GM12874 (cell line): ENCODE measurements around the gene SLIT1.

ENCODE experiments used
- CTCF ChIP-seq: IDR thresholded peaks from 2 replicates; pipeline ENCODE4 v1.5.1; 2011; ENCODE audit warnings: low read depth, mild to moderate bottlenecking, control low read depth, low read length, moderate library complexity; ENCODE audit not compliant: insufficient read depth

SLIT1 gene

GRCh38 chr10:97029271-97029670 lies 156.5 kb downstream of the SLIT1 start:
- TF ChIP-seq CTCF = no peak

- no peak for TF ChIP-seq CTCF
Measured at GRCh38 chr10:97028832-97029178, 157.0 kb downstream of the SLIT1 start.

- no peak for TF ChIP-seq CTCF
Measured at GRCh38 chr10:97028126-97028831, 157.5 kb downstream of the SLIT1 start.

- peak; percentile 82 for TF ChIP-seq CTCF
Measured at GRCh38 chr10:97025613-97026242, 160.0 kb downstream of the SLIT1 start.

- no peak for TF ChIP-seq CTCF
Measured at GRCh38 chr10:97024168-97025073, 161.3 kb downstream of the SLIT1 start.

- TF ChIP-seq CTCF = no peak
Measured at GRCh38 chr10:97023401-97024167, 162.2 kb downstream of the SLIT1 start.
